ENCODE measurements around the gene MRPL24. TPM values are rescaled to one million over a fixed set of nuclear protein-coding genes. Genes with fewer than 3 reads are reported as not detected.

Gene MRPL24
- total and polyA plus RNA-seq, 9 of the 15 experiments (the other 6 are each of a cell fraction or from before 2014, with no cell fraction given) = 74.3 to 267 (median 113) TPM

DNA sequence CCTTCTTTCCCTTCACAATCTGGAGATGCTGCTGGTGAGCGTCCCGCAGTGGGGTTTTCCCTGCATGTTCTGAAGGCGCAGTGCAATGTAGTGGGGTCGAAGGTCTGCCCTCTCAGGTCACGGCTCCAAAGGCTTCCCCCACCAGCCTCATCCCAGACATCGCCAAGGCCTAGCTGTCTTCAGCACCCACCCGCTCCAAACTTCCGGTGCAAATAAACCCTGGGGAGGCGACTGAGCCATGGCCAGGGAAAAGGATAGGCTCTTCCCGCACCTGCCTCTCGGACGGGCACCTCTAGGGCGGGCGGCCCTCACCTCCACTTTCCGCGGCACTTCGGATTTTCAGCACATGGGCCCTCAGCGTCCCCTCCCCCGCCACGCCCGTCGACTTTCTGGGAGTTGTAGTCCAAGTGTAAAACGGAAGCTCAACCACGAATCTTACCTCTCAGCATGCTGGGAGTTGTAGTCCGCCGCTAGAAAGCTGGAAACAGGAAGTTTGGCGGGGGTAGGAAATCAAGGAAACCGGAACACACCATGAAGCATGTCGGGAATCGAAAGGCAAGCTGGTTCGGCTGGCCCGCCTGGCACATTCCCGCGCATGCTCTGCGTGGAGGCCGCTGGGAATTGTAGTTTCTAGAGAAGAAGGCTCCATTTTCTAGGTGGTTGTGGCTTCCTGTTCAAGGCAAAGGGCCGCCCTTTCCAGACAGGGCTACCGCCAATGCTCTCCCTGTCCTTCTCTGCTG, at the start of gene MRPL24 (continued):
- TF ChIP-seq HDAC3 (IDR thresholded peaks at IDR 0.05; ENCODE audit: borderline replicate concordance, partially characterized antibody) (no peak), PTTG1 (tag; IDR thresholded peaks at IDR 0.05; ENCODE audit: low read depth) (no peak), CHD1 (IDR thresholded peaks at IDR 0.05; ENCODE audit: low read length) (no peak), ZNF140 (CRISPR knock-in tag; IDR thresholded peaks at IDR 0.05) (no peak), TSC22D4 (tag; IDR thresholded peaks at IDR 0.05) (no peak), MAFK (IDR thresholded peaks at IDR 0.05; ENCODE audit: low read length) (peak; percentile 0; the same call in 1 of the 2 replicates), RAD51 (IDR thresholded peaks at IDR 0.05; ENCODE audit: borderline replicate concordance, low read depth) (no peak; the same call in 1 of the 2 replicates), CAMTA2 (CRISPR knock-in tag; conservative IDR thresholded peaks at IDR 0.05) (no peak), YBX1 (IDR thresholded peaks at IDR 0.05) (no peak)
- TF ChIP-seq, protein P1, sequence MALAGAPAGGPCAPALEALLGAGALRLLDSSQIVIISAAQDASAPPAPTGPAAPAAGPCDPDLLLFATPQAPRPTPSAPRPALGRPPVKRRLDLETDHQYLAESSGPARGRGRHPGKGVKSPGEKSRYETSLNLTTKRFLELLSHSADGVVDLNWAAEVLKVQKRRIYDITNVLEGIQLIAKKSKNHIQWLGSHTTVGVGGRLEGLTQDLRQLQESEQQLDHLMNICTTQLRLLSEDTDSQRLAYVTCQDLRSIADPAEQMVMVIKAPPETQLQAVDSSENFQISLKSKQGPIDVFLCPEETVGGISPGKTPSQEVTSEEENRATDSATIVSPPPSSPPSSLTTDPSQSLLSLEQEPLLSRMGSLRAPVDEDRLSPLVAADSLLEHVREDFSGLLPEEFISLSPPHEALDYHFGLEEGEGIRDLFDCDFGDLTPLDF (CRISPR knock-in tag; IDR thresholded peaks at IDR 0.05) = no peak
- TF ChIP-seq, protein P2, sequence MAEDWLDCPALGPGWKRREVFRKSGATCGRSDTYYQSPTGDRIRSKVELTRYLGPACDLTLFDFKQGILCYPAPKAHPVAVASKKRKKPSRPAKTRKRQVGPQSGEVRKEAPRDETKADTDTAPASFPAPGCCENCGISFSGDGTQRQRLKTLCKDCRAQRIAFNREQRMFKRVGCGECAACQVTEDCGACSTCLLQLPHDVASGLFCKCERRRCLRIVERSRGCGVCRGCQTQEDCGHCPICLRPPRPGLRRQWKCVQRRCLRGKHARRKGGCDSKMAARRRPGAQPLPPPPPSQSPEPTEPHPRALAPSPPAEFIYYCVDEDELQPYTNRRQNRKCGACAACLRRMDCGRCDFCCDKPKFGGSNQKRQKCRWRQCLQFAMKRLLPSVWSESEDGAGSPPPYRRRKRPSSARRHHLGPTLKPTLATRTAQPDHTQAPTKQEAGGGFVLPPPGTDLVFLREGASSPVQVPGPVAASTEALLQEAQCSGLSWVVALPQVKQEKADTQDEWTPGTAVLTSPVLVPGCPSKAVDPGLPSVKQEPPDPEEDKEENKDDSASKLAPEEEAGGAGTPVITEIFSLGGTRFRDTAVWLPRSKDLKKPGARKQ (CRISPR knock-in tag; IDR thresholded peaks at IDR 0.05) = no peak
- TF ChIP-seq, protein P3, sequence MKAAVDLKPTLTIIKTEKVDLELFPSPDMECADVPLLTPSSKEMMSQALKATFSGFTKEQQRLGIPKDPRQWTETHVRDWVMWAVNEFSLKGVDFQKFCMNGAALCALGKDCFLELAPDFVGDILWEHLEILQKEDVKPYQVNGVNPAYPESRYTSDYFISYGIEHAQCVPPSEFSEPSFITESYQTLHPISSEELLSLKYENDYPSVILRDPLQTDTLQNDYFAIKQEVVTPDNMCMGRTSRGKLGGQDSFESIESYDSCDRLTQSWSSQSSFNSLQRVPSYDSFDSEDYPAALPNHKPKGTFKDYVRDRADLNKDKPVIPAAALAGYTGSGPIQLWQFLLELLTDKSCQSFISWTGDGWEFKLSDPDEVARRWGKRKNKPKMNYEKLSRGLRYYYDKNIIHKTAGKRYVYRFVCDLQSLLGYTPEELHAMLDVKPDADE (conservative IDR thresholded peaks at IDR 0.05; ENCODE audit: control insufficient read depth, low read depth, low read length) = peak; percentile 98
- TF ChIP-seq, protein P4, sequence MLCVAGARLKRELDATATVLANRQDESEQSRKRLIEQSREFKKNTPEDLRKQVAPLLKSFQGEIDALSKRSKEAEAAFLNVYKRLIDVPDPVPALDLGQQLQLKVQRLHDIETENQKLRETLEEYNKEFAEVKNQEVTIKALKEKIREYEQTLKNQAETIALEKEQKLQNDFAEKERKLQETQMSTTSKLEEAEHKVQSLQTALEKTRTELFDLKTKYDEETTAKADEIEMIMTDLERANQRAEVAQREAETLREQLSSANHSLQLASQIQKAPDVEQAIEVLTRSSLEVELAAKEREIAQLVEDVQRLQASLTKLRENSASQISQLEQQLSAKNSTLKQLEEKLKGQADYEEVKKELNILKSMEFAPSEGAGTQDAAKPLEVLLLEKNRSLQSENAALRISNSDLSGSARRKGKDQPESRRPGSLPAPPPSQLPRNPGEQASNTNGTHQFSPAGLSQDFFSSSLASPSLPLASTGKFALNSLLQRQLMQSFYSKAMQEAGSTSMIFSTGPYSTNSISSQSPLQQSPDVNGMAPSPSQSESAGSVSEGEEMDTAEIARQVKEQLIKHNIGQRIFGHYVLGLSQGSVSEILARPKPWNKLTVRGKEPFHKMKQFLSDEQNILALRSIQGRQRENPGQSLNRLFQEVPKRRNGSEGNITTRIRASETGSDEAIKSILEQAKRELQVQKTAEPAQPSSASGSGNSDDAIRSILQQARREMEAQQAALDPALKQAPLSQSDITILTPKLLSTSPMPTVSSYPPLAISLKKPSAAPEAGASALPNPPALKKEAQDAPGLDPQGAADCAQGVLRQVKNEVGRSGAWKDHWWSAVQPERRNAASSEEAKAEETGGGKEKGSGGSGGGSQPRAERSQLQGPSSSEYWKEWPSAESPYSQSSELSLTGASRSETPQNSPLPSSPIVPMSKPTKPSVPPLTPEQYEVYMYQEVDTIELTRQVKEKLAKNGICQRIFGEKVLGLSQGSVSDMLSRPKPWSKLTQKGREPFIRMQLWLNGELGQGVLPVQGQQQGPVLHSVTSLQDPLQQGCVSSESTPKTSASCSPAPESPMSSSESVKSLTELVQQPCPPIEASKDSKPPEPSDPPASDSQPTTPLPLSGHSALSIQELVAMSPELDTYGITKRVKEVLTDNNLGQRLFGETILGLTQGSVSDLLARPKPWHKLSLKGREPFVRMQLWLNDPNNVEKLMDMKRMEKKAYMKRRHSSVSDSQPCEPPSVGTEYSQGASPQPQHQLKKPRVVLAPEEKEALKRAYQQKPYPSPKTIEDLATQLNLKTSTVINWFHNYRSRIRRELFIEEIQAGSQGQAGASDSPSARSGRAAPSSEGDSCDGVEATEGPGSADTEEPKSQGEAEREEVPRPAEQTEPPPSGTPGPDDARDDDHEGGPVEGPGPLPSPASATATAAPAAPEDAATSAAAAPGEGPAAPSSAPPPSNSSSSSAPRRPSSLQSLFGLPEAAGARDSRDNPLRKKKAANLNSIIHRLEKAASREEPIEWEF (CRISPR knock-in tag; IDR thresholded peaks at IDR 0.05) = no peak
- TF ChIP-seq, protein P5, sequence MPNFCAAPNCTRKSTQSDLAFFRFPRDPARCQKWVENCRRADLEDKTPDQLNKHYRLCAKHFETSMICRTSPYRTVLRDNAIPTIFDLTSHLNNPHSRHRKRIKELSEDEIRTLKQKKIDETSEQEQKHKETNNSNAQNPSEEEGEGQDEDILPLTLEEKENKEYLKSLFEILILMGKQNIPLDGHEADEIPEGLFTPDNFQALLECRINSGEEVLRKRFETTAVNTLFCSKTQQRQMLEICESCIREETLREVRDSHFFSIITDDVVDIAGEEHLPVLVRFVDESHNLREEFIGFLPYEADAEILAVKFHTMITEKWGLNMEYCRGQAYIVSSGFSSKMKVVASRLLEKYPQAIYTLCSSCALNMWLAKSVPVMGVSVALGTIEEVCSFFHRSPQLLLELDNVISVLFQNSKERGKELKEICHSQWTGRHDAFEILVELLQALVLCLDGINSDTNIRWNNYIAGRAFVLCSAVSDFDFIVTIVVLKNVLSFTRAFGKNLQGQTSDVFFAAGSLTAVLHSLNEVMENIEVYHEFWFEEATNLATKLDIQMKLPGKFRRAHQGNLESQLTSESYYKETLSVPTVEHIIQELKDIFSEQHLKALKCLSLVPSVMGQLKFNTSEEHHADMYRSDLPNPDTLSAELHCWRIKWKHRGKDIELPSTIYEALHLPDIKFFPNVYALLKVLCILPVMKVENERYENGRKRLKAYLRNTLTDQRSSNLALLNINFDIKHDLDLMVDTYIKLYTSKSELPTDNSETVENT (CRISPR knock-in tag; IDR thresholded peaks at IDR 0.05) = peak; percentile 3; the same call in 1 of the 2 replicates
- TF ChIP-seq, protein P6, sequence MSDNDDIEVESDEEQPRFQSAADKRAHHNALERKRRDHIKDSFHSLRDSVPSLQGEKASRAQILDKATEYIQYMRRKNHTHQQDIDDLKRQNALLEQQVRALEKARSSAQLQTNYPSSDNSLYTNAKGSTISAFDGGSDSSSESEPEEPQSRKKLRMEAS (CRISPR knock-in tag; IDR thresholded peaks at IDR 0.05) = peak; percentile 99
